GM18507 (cell line): Measurements from ENCODE around the gene PCID2.

Experiments
- DNase-seq: peaks from one replicate; pipeline ENCODE4 v3.0.0; 2011; ENCODE audit warnings: low read depth; ENCODE audit not compliant: insufficient read length; ENCODE audit errors: extremely low spot score
- FAIRE-seq: peaks from 2 replicates; lab custom pipeline; 2011; peaks lifted over from hg19 to GRCh38; lab: Jason Lieb, UNC

Gene PCID2

DNA sequence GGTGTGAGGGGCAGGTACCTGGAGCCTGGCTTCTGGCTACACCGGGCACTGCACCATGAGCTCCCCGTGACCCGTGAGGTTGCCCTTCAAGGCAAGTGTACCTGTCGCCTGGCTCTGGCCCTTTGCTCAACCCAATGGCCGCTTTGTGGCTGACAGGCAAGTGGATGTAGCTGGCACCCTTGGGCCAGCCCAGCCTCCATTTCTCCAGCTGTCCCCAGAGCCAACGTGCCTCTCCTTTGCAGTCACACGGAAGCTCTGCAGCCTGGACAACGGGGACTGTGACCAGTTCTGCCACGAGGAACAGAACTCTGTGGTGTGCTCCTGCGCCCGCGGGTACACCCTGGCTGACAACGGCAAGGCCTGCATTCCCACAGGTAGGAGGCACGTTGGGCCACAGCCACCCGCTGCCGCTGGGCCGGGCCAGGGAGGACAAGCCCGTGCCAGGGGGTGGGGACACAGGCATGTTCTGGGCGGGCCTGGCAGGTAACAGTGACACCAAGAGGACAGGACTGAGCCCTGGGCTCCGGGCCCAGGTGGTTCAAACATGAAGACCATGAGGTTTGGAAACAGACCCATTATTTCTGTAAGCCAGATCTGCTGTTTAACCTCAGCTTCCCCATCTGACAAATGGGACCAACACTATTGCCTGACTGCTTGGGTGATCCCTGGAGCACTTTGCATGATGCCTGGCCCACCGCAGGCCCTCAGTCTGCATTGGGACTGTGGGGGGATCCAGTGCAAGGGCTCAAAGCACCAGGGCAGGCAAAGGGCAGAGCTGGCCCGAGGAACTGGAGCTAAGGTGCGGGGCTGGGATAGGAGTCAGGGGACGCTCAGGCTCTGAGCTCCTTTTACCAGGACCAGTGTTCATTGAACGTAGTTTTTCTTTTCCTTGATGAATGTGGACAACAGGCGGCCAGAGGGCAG lies 67.5 kb downstream of the PCID2 start:
- FAIRE-seq (no peak), DNase-seq (no peak)

DNA sequence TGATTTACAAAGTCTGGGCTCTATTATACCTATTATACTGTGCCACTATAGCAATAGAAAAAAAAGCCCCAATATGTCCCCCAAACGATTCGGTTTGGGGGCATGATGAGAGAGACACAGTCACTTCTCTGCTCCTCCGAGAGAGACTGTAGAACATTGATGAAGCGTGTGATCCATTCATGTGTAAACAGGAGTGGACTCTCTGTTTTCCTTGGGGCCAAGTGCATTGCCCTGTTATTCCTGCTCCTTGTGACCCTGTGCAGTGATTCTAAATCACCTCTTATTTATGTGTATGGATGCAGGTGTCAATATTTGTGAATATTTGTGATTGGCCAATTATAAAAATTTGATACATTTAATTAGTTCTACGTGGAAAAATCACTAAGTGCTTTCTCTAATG lies 68.9 kb downstream of the PCID2 start:
- no peak for FAIRE-seq
- no peak for DNase-seq

DNA sequence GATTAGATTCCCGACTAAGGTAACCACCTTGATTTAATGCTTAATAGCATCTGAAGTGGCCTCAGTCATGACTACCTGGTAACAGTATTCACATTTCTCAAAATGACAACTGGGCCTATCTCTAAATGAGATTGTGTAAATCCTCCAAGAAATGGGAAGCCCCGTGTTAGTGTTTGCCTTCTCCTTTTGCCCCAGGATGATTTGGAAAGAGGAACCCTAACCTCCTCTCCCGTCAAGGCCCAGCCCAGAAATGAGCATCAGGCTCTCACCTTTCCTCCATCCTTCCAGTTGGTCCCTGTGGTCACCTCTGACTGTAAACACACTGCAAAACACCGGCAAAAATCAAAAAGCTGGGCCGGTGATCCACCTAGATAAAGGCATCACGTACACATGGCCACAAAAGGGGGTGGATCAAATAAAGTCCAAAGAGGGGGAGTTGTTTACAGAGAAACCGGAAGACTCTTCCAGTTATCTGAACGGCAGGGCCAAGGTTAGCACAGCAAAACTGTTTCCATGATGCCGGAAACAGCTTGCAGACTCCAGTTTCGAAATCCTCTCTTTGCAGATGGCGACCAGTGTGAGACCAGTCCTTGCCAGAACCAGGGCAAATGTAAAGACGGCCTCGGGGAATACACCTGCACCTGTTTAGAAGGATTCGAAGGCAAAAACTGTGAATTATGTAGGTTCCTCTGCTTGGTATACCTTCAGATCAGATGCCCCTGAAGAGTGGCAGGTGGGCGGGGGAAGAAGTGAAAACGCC lies 69.5 kb downstream of the PCID2 start:
- no peak for FAIRE-seq
- DNase-seq = no peak

DNA sequence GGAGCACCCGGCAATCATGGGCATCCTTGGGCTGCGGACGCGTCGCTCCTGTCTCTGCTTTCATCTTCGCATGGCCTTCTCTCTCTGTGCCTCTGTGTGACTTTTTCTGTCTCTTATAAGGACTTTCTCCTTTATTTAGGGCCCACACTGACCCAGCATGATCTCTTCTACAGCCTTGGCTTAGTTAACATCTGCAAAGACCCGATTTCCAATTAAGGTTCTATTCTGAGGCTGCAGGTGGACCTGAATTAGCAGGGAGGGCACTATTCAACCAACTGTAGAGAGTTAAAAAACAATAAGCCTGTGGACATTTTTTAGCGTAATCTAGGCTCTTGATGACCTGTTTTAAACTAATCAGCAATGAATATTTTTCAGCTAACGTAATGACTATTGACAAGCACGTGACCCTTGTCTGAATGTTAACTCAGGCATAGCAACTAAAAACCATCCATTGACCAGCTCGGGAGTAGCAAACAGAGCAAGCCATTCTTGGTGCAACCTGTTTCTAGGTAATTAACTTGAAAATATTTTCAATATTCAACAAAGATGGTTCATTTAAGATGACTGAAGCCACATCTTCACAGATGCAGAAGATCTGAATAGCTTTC lies 70.7 kb downstream of the PCID2 start:
- no peak for FAIRE-seq
- no peak for DNase-seq

DNA sequence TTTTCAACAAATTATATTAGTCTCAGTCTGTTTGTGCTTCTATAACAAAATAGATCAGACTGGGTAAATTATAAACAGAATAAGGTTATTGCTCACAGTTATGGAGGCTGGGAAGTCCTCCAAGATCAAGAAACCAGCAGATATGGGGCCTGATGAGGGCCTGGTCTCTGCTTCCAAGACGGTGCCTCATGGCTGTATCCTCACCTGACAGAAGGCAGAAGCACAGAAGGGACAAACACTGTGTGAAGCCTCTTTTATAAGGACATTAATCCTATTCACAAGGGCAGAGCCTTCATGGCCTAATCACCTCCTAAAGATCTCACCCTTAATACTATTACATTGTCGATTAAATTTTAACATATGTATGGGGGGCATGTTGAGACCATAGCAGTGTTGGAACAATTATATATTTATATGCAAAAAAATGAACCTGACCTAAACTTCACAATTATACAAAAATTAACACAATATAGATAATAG lies 73.1 kb downstream of the PCID2 start:
- FAIRE-seq (no peak), DNase-seq (no peak)

DNA sequence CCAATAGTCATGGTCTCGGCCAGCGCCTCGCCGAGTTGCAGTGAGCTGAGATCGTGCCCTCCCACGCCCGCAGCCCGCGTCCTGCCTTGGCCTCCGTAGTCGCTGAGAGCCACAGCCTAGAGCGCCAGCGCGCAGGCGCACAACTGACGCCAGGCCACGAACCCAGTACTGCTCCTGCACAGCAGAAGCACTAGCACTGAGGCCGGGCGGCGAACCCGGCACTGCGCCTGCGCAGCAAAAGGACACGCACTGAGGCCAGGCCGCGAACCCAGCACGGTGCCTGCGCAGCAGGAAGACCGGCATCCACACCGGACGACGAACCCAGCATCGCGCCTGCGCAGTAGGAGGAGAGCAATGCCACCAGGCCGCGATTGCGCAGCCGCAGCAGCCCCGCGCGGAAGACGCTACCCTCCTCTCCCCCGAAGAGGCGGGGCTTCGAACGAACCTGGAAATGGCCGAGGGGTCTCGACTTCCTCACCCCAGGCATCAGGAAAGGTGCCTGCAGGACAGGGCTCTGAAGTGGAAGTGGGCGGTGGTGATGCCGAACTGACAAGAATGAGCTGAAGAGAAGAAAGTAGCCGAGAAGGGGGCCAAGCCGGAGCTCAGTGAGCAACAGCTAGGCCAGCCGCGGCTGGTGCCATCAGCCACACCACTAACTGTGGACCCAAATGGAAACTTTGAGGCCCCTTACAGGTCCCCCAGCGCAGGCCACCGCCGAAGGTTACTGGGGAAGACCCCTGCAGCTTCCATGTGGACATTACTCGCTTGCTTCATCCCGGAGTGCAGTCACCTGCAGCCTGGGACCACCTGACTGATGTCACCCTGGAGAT lies 78.3 kb downstream of the PCID2 start:
- DNase-seq (no peak), FAIRE-seq (no peak)

DNA sequence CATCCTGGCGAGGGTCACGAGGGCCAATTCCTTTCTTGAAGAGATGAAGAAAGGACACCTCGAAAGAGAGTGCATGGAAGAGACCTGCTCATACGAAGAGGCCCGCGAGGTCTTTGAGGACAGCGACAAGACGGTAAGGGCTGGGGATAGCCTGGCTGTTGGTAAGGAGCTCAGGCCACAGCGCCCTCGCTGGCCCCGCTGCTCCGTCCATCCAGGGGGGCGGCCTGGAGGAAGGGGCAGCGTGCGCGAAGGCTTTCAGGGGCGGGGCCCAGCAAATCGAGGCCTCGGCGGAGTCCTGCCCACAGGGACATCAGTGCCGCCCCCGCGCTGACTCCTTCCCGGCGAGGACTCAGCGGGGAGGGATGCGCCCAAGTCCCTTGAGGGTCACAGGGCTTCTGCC lies 79.0 kb downstream of the PCID2 start:
- FAIRE-seq = no peak
- no peak for DNase-seq
